SK-N-SH (cell line): Measurements from ENCODE around the gene ADCY1.

ENCODE experiments used
- CTCF ChIP-seq: fragments of 200-600 bp; sonication (generic); IDR thresholded peaks from 2 replicates; pipeline ENCODE4 v1.6.1; 2017; ENCODE audit warnings: antibody characterized with exemption, mild to moderate bottlenecking, moderate library complexity
- ELF1 ChIP-seq: IDR thresholded peaks from 2 replicates; pipeline ENCODE4 v1.4.0; 2012
- EP300 ChIP-seq, 2 experiments: IDR thresholded peaks; 2 replicates each; pipeline versions ENCODE4 v1.4.0 to v1.6.1; 2012; ENCODE audit warnings: borderline replicate concordance in 1 of 2, low read depth in 1 of 2, low read length in 1 of 2
- JUND ChIP-seq: IDR thresholded peaks from 2 replicates; pipeline ENCODE4 v1.4.0; 2012
- POLR2AphosphoS5 ChIP-seq: IDR thresholded peaks from 2 replicates; pipeline ENCODE4 v1.6.1; 2012; ENCODE audit warnings: low read depth, low read length
- RCOR1 ChIP-seq: fragments of 150-350 bp; IDR thresholded peaks from 2 replicates; pipeline ENCODE4 v1.6.1; 2017; ENCODE audit warnings: antibody characterized with exemption, low read length
- REST ChIP-seq: IDR thresholded peaks from 2 replicates; pipeline ENCODE4 v1.6.1; 2012; ENCODE audit warnings: mild to moderate bottlenecking, low read depth, low read length, moderate library complexity
- RFX5 ChIP-seq: IDR thresholded peaks from 2 replicates; pipeline ENCODE4 v1.6.1; 2012; ENCODE audit warnings: mild to moderate bottlenecking, improper control_type of control experiment, low read length
- SIN3A ChIP-seq: IDR thresholded peaks from 2 replicates; pipeline ENCODE4 v1.6.1; 2012; ENCODE audit warnings: low read depth, mild to moderate bottlenecking, low read length, moderate library complexity, borderline replicate concordance
- SMC3 ChIP-seq: IDR thresholded peaks from 2 replicates; pipeline ENCODE4 v1.6.1; 2012; ENCODE audit warnings: low read depth, low read length, improper control_type of control experiment
- USF1 ChIP-seq: IDR thresholded peaks from 2 replicates; pipeline ENCODE4 v1.4.0; 2012; ENCODE audit warnings: low read depth, borderline replicate concordance
- YY1 ChIP-seq: IDR thresholded peaks from 2 replicates; pipeline ENCODE4 v1.4.0; 2012; ENCODE audit warnings: low read depth, mild to moderate bottlenecking
- ZBTB33 ChIP-seq: IDR thresholded peaks from 2 replicates; pipeline ENCODE4 v1.4.0; 2012; ENCODE audit warnings: low read depth, borderline replicate concordance

GRCh38 chr7:45712872-45713668, 138.9 kb downstream of the ADCY1 start:
- TF ChIP-seq ELF1 (no peak), RFX5 (no peak), RCOR1 (no peak), CTCF (no peak), EP300 (IDR thresholded peaks at IDR 0.05; ENCODE audit: borderline replicate concordance in 1 of 2, low read depth in 1 of 2, low read length in 1 of 2) (no peak), SMC3 (no peak), USF1 (no peak), JUND (no peak), REST (no peak), YY1 (no peak), POLR2AphosphoS5 (no peak), SIN3A (no peak), ZBTB33 (no peak)
